SK-N-MC (cell line): Measurements from ENCODE around the gene DDX1.

Experiments
- EZH2 ChIP-seq: fragments of 200-600 bp; sonication (generic); IDR thresholded peaks from one replicate; pipeline ENCODE4 v1.6.1; 2017; ENCODE audit warnings: antibody characterized with exemption
- POLR2AphosphoS5 ChIP-seq: IDR thresholded peaks from 2 replicates; pipeline ENCODE4 v1.6.1; 2012; ENCODE audit warnings: mild to moderate bottlenecking, low read depth, low read length, borderline replicate concordance

- TF ChIP-seq POLR2AphosphoS5 = no peak
- TF ChIP-seq EZH2 = no peak
Measured at GRCh38 chr2:15679386-15679924, 87.8 kb downstream of the DDX1 start.
